Measurements from ENCODE around the gene LRRC8D. TPM values are rescaled to one million over a fixed set of nuclear protein-coding genes. Genes with fewer than 3 reads are reported as not detected.
A peak's percentile ranks its signal among the peaks of the same experiment; 100 is the strongest.

The LRRC8D gene
- total and polyA plus RNA-seq, 9 of the 15 experiments (the other 6 are each of a cell fraction or from before 2014, with no cell fraction given) = 3.4 to 53.9 (median 15.9) TPM

- no peak for TF ChIP-seq HMG20A (CRISPR knock-in tag; conservative IDR thresholded peaks at IDR 0.05)
- TF ChIP-seq ZNF232 (CRISPR knock-in tag; IDR thresholded peaks at IDR 0.05) = peak; percentile 57; the same call in 1 of the 2 replicates
- peak; percentile 90 for TF ChIP-seq POLR2AphosphoS5 (IDR thresholded peaks at IDR 0.05; ENCODE audit: control insufficient read depth, insufficient read depth, low read depth, low read length)
- TF ChIP-seq, protein P1, sequence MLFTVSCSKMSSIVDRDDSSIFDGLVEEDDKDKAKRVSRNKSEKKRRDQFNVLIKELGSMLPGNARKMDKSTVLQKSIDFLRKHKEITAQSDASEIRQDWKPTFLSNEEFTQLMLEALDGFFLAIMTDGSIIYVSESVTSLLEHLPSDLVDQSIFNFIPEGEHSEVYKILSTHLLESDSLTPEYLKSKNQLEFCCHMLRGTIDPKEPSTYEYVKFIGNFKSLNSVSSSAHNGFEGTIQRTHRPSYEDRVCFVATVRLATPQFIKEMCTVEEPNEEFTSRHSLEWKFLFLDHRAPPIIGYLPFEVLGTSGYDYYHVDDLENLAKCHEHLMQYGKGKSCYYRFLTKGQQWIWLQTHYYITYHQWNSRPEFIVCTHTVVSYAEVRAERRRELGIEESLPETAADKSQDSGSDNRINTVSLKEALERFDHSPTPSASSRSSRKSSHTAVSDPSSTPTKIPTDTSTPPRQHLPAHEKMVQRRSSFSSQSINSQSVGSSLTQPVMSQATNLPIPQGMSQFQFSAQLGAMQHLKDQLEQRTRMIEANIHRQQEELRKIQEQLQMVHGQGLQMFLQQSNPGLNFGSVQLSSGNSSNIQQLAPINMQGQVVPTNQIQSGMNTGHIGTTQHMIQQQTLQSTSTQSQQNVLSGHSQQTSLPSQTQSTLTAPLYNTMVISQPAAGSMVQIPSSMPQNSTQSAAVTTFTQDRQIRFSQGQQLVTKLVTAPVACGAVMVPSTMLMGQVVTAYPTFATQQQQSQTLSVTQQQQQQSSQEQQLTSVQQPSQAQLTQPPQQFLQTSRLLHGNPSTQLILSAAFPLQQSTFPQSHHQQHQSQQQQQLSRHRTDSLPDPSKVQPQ (CRISPR knock-in tag; IDR thresholded peaks at IDR 0.05; ENCODE audit: borderline replicate concordance) = no peak
- no peak for TF ChIP-seq ZBTB7A (IDR thresholded peaks at IDR 0.05; ENCODE audit: borderline replicate concordance, control insufficient read depth, low read depth, low read length)
- TF ChIP-seq WHSC1 (IDR thresholded peaks at IDR 0.05; ENCODE audit: low read length) = no peak
- TF ChIP-seq ZNF830 (CRISPR knock-in tag; IDR thresholded peaks at IDR 0.05) = no peak
- TF ChIP-seq TCF7L2 (IDR thresholded peaks at IDR 0.05; ENCODE audit: low read depth, low read length) = no peak
- peak; percentile 64 to 75; a peak in 3 of 4 replicates for TF ChIP-seq TRIM24 (IDR thresholded peaks at IDR 0.05)
- no peak for TF ChIP-seq HBP1 (CRISPR knock-in tag; IDR thresholded peaks at IDR 0.05)
- no peak for TF ChIP-seq CBX2 (IDR thresholded peaks at IDR 0.05; ENCODE audit: insufficient read depth, low read length, poor library complexity, severe bottlenecking)
- TF ChIP-seq HDGF (IDR thresholded peaks at IDR 0.05) = 0 out of 2 replicates have a peak, but pooled peaks have one; percentile 10
- no peak for TF ChIP-seq ZNF609 (CRISPR knock-in tag; IDR thresholded peaks at IDR 0.05; ENCODE audit: borderline replicate concordance)
- TF ChIP-seq, protein P2, sequence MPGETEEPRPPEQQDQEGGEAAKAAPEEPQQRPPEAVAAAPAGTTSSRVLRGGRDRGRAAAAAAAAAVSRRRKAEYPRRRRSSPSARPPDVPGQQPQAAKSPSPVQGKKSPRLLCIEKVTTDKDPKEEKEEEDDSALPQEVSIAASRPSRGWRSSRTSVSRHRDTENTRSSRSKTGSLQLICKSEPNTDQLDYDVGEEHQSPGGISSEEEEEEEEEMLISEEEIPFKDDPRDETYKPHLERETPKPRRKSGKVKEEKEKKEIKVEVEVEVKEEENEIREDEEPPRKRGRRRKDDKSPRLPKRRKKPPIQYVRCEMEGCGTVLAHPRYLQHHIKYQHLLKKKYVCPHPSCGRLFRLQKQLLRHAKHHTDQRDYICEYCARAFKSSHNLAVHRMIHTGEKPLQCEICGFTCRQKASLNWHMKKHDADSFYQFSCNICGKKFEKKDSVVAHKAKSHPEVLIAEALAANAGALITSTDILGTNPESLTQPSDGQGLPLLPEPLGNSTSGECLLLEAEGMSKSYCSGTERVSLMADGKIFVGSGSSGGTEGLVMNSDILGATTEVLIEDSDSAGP (CRISPR knock-in tag; IDR thresholded peaks at IDR 0.05) = no peak
- no peak for TF ChIP-seq ZNF12 (CRISPR knock-in tag; IDR thresholded peaks at IDR 0.05)
Observed at GRCh38 chr1:89823679-89824292, 3.0 kb downstream of the LRRC8D start (continued).
